ENCODE data around the gene AKAP12. TPM values are rescaled to one million over a fixed set of nuclear protein-coding genes. Genes with fewer than 3 reads are reported as not detected.

Gene AKAP12
- total and polyA plus RNA-seq, 4 donors, result 9.4 to 110 (median 24.6) TPM

DNA sequence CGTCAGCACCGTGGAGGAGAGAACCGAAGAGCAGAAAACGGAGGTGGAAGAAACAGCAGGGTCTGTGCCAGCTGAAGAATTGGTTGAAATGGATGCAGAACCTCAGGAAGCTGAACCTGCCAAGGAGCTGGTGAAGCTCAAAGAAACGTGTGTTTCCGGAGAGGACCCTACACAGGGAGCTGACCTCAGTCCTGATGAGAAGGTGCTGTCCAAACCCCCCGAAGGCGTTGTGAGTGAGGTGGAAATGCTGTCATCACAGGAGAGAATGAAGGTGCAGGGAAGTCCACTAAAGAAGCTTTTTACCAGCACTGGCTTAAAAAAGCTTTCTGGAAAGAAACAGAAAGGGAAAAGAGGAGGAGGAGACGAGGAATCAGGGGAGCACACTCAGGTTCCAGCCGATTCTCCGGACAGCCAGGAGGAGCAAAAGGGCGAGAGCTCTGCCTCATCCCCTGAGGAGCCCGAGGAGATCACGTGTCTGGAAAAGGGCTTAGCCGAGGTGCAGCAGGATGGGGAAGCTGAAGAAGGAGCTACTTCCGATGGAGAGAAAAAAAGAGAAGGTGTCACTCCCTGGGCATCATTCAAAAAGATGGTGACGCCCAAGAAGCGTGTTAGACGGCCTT lies 110.0 kb downstream of the AKAP12 start:
- Histone ChIP-seq H3K9me3 (ENCODE audit: control insufficient read depth in 4 of 4, insufficient read depth in 3 of 4, low read length in 3 of 4) (no peaks in the 10 kb centered on the region), H3K9ac (ENCODE audit: insufficient read depth in 1 of 2, low read length in 2 of 2) (no peak overlapping the region), H3K4me1 (ENCODE audit: control insufficient read depth in 5 of 5, insufficient read depth in 5 of 5, low read length in 5 of 5) (peaks cover 0 to 4% (median 0%) of the 10 kb centered on the region in 5 donors), H3K4me3 (no peak overlapping the region), H3K27ac (ENCODE audit: low read depth in 1 of 2, low read length in 1 of 2) (no peak overlapping the region), H3K36me3 (ENCODE audit: control insufficient read depth in 4 of 4, insufficient read depth in 4 of 4, low read length in 4 of 4) (peaks cover 4 to 25% (median 12%) of the 10 kb centered on the region in 4 donors), H3K27me3 (ENCODE audit: control insufficient read depth in 3 of 3, insufficient read depth in 3 of 3, low read length in 2 of 3) (no peaks in the 10 kb centered on the region)
- no peak for DNase-seq
- no peak for ATAC-seq (ENCODE audit: insufficient read depth, low FRiP score)
- 93 to 94% methylated on average over 19 of the region's 19 CpGs for WGBS, 2 donors
- TF ChIP-seq, protein P1, sequence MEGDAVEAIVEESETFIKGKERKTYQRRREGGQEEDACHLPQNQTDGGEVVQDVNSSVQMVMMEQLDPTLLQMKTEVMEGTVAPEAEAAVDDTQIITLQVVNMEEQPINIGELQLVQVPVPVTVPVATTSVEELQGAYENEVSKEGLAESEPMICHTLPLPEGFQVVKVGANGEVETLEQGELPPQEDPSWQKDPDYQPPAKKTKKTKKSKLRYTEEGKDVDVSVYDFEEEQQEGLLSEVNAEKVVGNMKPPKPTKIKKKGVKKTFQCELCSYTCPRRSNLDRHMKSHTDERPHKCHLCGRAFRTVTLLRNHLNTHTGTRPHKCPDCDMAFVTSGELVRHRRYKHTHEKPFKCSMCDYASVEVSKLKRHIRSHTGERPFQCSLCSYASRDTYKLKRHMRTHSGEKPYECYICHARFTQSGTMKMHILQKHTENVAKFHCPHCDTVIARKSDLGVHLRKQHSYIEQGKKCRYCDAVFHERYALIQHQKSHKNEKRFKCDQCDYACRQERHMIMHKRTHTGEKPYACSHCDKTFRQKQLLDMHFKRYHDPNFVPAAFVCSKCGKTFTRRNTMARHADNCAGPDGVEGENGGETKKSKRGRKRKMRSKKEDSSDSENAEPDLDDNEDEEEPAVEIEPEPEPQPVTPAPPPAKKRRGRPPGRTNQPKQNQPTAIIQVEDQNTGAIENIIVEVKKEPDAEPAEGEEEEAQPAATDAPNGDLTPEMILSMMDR (IDR thresholded peaks at IDR 0.05; ENCODE audit: control extremely low read depth, extremely low read depth), result no peak

- peaks cover 0 to 4% (median 0%) of the 10 kb centered on the region in 5 donors for H3K4me1 ChIP-seq (ENCODE audit: control insufficient read depth in 5 of 5, insufficient read depth in 5 of 5, low read length in 5 of 5)
- DNase-seq, result no peak
These were observed 110.8 kb downstream of the AKAP12 start for GRCh38 chr6:151350442-151351145.

GRCh38 chr6:151351146-151351700 lies 111.5 kb downstream of the AKAP12 start:
- ATAC-seq (ENCODE audit: insufficient read depth, low FRiP score), result no peak
- no peak overlapping the region for H3K9ac ChIP-seq (ENCODE audit: insufficient read depth in 1 of 2, low read length in 2 of 2)
- DNase-seq, result no peak
- peaks cover 4 to 25% (median 12%) of the 10 kb centered on the region in 4 donors for H3K36me3 ChIP-seq (ENCODE audit: control insufficient read depth in 4 of 4, insufficient read depth in 4 of 4, low read length in 4 of 4)
- no peaks in the 10 kb centered on the region for H3K27me3 ChIP-seq (ENCODE audit: control insufficient read depth in 3 of 3, insufficient read depth in 3 of 3, low read length in 2 of 3)
- H3K4me3 ChIP-seq, result no peak overlapping the region
- 91 to 93% methylated on average over 18 of the region's 18 CpGs for WGBS, 2 donors
- no peak overlapping the region for H3K27ac ChIP-seq (ENCODE audit: low read depth in 1 of 2, low read length in 1 of 2)
- TF ChIP-seq, protein P1 (IDR thresholded peaks at IDR 0.05; ENCODE audit: control extremely low read depth, extremely low read depth), result no peak
- peaks cover 0 to 4% (median 0%) of the 10 kb centered on the region in 5 donors for H3K4me1 ChIP-seq (ENCODE audit: control insufficient read depth in 5 of 5, insufficient read depth in 5 of 5, low read length in 5 of 5)
- no peaks in the 10 kb centered on the region for H3K9me3 ChIP-seq (ENCODE audit: control insufficient read depth in 4 of 4, insufficient read depth in 3 of 4, low read length in 3 of 4)

More at GRCh38 chr6:151350442-151351145, 110.8 kb downstream of the AKAP12 start:
- Histone ChIP-seq H3K4me3 (no peak overlapping the region), H3K27ac (ENCODE audit: low read depth in 1 of 2, low read length in 1 of 2) (no peak overlapping the region), H3K36me3 (ENCODE audit: control insufficient read depth in 4 of 4, insufficient read depth in 4 of 4, low read length in 4 of 4) (peaks cover 4 to 25% (median 12%) of the 10 kb centered on the region in 4 donors), H3K9me3 (ENCODE audit: control insufficient read depth in 4 of 4, insufficient read depth in 3 of 4, low read length in 3 of 4) (no peaks in the 10 kb centered on the region), H3K9ac (ENCODE audit: insufficient read depth in 1 of 2, low read length in 2 of 2) (no peak overlapping the region), H3K27me3 (ENCODE audit: control insufficient read depth in 3 of 3, insufficient read depth in 3 of 3, low read length in 2 of 3) (no peaks in the 10 kb centered on the region)
- no peak for ATAC-seq (ENCODE audit: insufficient read depth, low FRiP score)
- WGBS, 2 donors, result 96% methylated on average over 20 of the region's 20 CpGs
- TF ChIP-seq, protein P1 (IDR thresholded peaks at IDR 0.05; ENCODE audit: control extremely low read depth, extremely low read depth), result no peak

Data from lung (tissue), 12 donors.